ENCODE results near the gene ALPI. TPM values are rescaled to one million over a fixed set of nuclear protein-coding genes. Genes with fewer than 3 reads are reported as not detected.

The ALPI gene
- total RNA-seq, 1 donor from 2014 or later: not detected

- intact Hi-C loops (cut with DNase I): no loop called here
- H3K27me3 ChIP-seq: peaks cover 2% of the 10 kb centered on the region
- no peaks in the 10 kb centered on the region for H3K4me1 ChIP-seq
- no peak overlapping the region for H3K27ac ChIP-seq
- no peak for TF ChIP-seq CTCF (IDR thresholded peaks at IDR 0.05)
- no peak for ATAC-seq
- H3K4me3 ChIP-seq: no peak overlapping the region
- DNase-seq: no peak
- H3K9me3 ChIP-seq: no peaks in the 10 kb centered on the region
- H3K36me3 ChIP-seq: no peaks in the 10 kb centered on the region
These were observed 10.3 kb downstream of the ALPI start for GRCh38 chr2:232466221-232466620.

- Histone ChIP-seq H3K4me1 (no peaks in the 10 kb centered on the region), H3K27me3 (no peaks in the 10 kb centered on the region), H3K27ac (no peak overlapping the region), H3K36me3 (no peaks in the 10 kb centered on the region), H3K9me3 (no peaks in the 10 kb centered on the region), H3K4me3 (no peak overlapping the region)
- intact Hi-C loops (cut with DNase I): no loop called here
- TF ChIP-seq CTCF (IDR thresholded peaks at IDR 0.05): no peak
- ATAC-seq (peak; percentile 92), DNase-seq (peak; percentile 61)
These were observed 17.5 kb downstream of the ALPI start for GRCh38 chr2:232473467-232473890.

- H3K36me3 ChIP-seq: no peaks in the 10 kb centered on the region
- no peaks in the 10 kb centered on the region for H3K9me3 ChIP-seq
- TF ChIP-seq CTCF (IDR thresholded peaks at IDR 0.05): no peak
- H3K27ac ChIP-seq: no peak overlapping the region
- ATAC-seq (no peak), DNase-seq (peak; percentile 25)
- no peaks in the 10 kb centered on the region for H3K27me3 ChIP-seq
- H3K4me3 ChIP-seq: no peak overlapping the region
- intact Hi-C loops (cut with DNase I): no loop called here
- no peaks in the 10 kb centered on the region for H3K4me1 ChIP-seq
These were observed 20.1 kb downstream of the ALPI start for GRCh38 chr2:232476045-232476444.

GRCh38 chr2:232476791-232477190, 20.8 kb downstream of the ALPI start:
- no peak for ATAC-seq
- no peaks in the 10 kb centered on the region for H3K27me3 ChIP-seq
- H3K4me1 ChIP-seq: no peaks in the 10 kb centered on the region
- DNase-seq: peak; percentile 40
- H3K27ac ChIP-seq: no peak overlapping the region
- intact Hi-C loops (cut with DNase I): no loop called here
- no peak overlapping the region for H3K4me3 ChIP-seq
- no peaks in the 10 kb centered on the region for H3K9me3 ChIP-seq
- no peaks in the 10 kb centered on the region for H3K36me3 ChIP-seq
- TF ChIP-seq CTCF (IDR thresholded peaks at IDR 0.05): no peak

- intact Hi-C loops (cut with DNase I): no loop called here
- Histone ChIP-seq H3K27me3 (no peaks in the 10 kb centered on the region), H3K36me3 (no peaks in the 10 kb centered on the region), H3K4me1 (no peaks in the 10 kb centered on the region), H3K27ac (no peak overlapping the region), H3K4me3 (no peak overlapping the region), H3K9me3 (no peaks in the 10 kb centered on the region)
- no peak for TF ChIP-seq CTCF (IDR thresholded peaks at IDR 0.05)
- no peak for ATAC-seq
- DNase-seq: peak; percentile 46
These were observed 22.0 kb downstream of the ALPI start for GRCh38 chr2:232477751-232478510.

All from upper lobe of right lung (tissue), 1 donor.